Karpas-422 (cell line): ENCODE measurements around the gene PDXK. TPM values are rescaled to one million over a fixed set of nuclear protein-coding genes. Genes with fewer than 3 reads are reported as not detected.

Source experiments
- DNase-seq: peaks from one replicate; pipeline ENCODE4 v3.0.0-alpha.2; 2015
- H2AFZ ChIP-seq: fragments of 200-600 bp; sonication (generic); 2 replicates; pipeline ENCODE4 v1.6.1; 2014; ENCODE audit warnings: antibody characterized with exemption, low read length, mixed read lengths
- H3K27ac ChIP-seq: fragments of 200-600 bp; sonication (generic); 2 replicates; pipeline ENCODE4 v1.5.1; 2014; ENCODE audit warnings: mild to moderate bottlenecking, low read length, moderate library complexity
- H3K27me3 ChIP-seq: fragments of 200-600 bp; sonication (generic); 2 replicates; pipeline ENCODE4 v1.6.1; 2014; ENCODE audit warnings: low read length, mixed read lengths
- H3K36me3 ChIP-seq: fragments of 200-600 bp; sonication (generic); 2 replicates; pipeline ENCODE4 v1.6.1; 2014; ENCODE audit warnings: low read length, mixed read lengths; ENCODE audit not compliant: insufficient read depth
- H3K4me1 ChIP-seq: fragments of 200-600 bp; sonication (generic); 2 replicates; pipeline ENCODE4 v1.6.1; 2014; ENCODE audit warnings: mild to moderate bottlenecking, low read length, mixed read lengths
- H3K4me2 ChIP-seq: fragments of 200-600 bp; sonication (generic); 2 replicates; pipeline ENCODE4 v1.6.1; 2014; ENCODE audit warnings: low read length, low read depth, mild to moderate bottlenecking; ENCODE audit not compliant: poor library complexity, severe bottlenecking
- H3K4me3 ChIP-seq: fragments of 200-600 bp; sonication (generic); 2 replicates; pipeline ENCODE4 v1.5.1; 2014; ENCODE audit warnings: mild to moderate bottlenecking, antibody characterized with exemption, low read length, mixed read lengths
- H3K79me2 ChIP-seq: fragments of 200-600 bp; sonication (generic); 2 replicates; pipeline ENCODE4 v1.6.1; 2014; ENCODE audit warnings: mild to moderate bottlenecking, low read length, mixed read lengths
- H3K9ac ChIP-seq: fragments of 200-600 bp; sonication (generic); 2 replicates; pipeline ENCODE4 v1.6.0; 2014; ENCODE audit warnings: low read length
- H3K9me2 ChIP-seq: fragments of 200-600 bp; sonication (generic), shearing (Covaris generic); replicated peaks from 2 replicates; pipeline ENCODE4 v1.6.0; 2014; ENCODE audit warnings: mild to moderate bottlenecking, low read length, moderate library complexity; ENCODE audit not compliant: insufficient read depth
- H3K9me3 ChIP-seq: fragments of 300-700, 200-600 bp; sonication (generic); 2 replicates; pipeline ENCODE4 v1.6.1; 2014; ENCODE audit warnings: low read length, mixed read lengths
- H4K20me1 ChIP-seq: fragments of 200-600 bp; sonication (generic); 2 replicates; pipeline ENCODE4 v1.6.1; 2014; ENCODE audit warnings: mild to moderate bottlenecking, antibody characterized with exemption, low read length, low read depth; ENCODE audit not compliant: insufficient read depth
- total RNA-seq: library from RNA; depleted of rRNA; stranded (reverse); fragments of >200 nt; shearing (Covaris generic); gene quantifications from 2 replicates; pipeline ENCODE4 v1.2.3, GENCODE V29; 2014; ENCODE audit warnings: low replicate concordance

The PDXK gene
- total RNA-seq, 1 experiment from 2014 or later: 44.7 TPM

- Histone ChIP-seq H3K27me3 (no peaks in the 10 kb centered on the region), H3K27ac (no peak overlapping the region), H3K9me3 (no peaks in the 10 kb centered on the region), H3K4me2 (no peak overlapping the region), H3K4me3 (no peak overlapping the region), H3K36me3 (peaks cover 32% of the 10 kb centered on the region), H3K4me1 (no peaks in the 10 kb centered on the region), H2AFZ (no peak overlapping the region), H4K20me1 (peaks cover 9% of the 10 kb centered on the region; the same call in 1 of the 2 replicates), H3K9me2 (no peaks in the 10 kb centered on the region), H3K79me2 (peaks cover 12% of the 10 kb centered on the region; the same call in 1 of the 2 replicates), H3K9ac (no peak overlapping the region)
- DNase-seq: no peak
Measured at GRCh38 chr21:43797925-43798715, 79.2 kb downstream of the PDXK start.

- H3K9ac ChIP-seq: no peak overlapping the region
- H3K27me3 ChIP-seq: no peaks in the 10 kb centered on the region
- H3K9me3 ChIP-seq: no peaks in the 10 kb centered on the region
- no peaks in the 10 kb centered on the region for H3K9me2 ChIP-seq
- H3K4me2 ChIP-seq: no peak overlapping the region
- H3K36me3 ChIP-seq: peaks cover 24% of the 10 kb centered on the region
- H4K20me1 ChIP-seq: 0 out of 2 replicates have a peak, but pooled peaks cover 5% of the 10 kb centered on the region
- no peak overlapping the region for H3K27ac ChIP-seq
- DNase-seq: no peak
- H3K4me1 ChIP-seq: peaks cover 4% of the 10 kb centered on the region
- H3K4me3 ChIP-seq: no peak overlapping the region
- H2AFZ ChIP-seq: no peak overlapping the region
- H3K79me2 ChIP-seq: peaks cover 7% of the 10 kb centered on the region; the same call in 1 of the 2 replicates
Measured at GRCh38 chr21:43799301-43799840, 80.4 kb downstream of the PDXK start.

- H3K36me3 ChIP-seq: peaks cover 24% of the 10 kb centered on the region
- no peaks in the 10 kb centered on the region for H3K9me3 ChIP-seq
- peaks cover 2% of the 10 kb centered on the region; the same call in 1 of the 2 replicates for H3K79me2 ChIP-seq
- peaks cover 12% of the 10 kb centered on the region for H3K4me1 ChIP-seq
- H3K4me2 ChIP-seq: no peak overlapping the region
- H2AFZ ChIP-seq: no peak overlapping the region
- H3K27ac ChIP-seq: no peak overlapping the region
- no peaks in the 10 kb centered on the region for H3K27me3 ChIP-seq
- no peaks in the 10 kb centered on the region for H4K20me1 ChIP-seq
- no peak overlapping the region for H3K9ac ChIP-seq
- H3K9me2 ChIP-seq: no peaks in the 10 kb centered on the region
- no peak for DNase-seq
- H3K4me3 ChIP-seq: no peak overlapping the region
Measured at GRCh38 chr21:43800124-43800523, 81.2 kb downstream of the PDXK start.

- no peak overlapping the region for H3K4me2 ChIP-seq
- no peaks in the 10 kb centered on the region for H3K79me2 ChIP-seq
- H3K27me3 ChIP-seq: no peaks in the 10 kb centered on the region
- DNase-seq: no peak
- H3K4me1 ChIP-seq: peaks cover 16% of the 10 kb centered on the region
- H4K20me1 ChIP-seq: no peaks in the 10 kb centered on the region
- H3K9me3 ChIP-seq: no peaks in the 10 kb centered on the region
- H3K36me3 ChIP-seq: peaks cover 22% of the 10 kb centered on the region
- no peak overlapping the region for H3K9ac ChIP-seq
- H2AFZ ChIP-seq: no peak overlapping the region
- H3K27ac ChIP-seq: no peak overlapping the region
- no peak overlapping the region for H3K4me3 ChIP-seq
- no peaks in the 10 kb centered on the region for H3K9me2 ChIP-seq
Measured at GRCh38 chr21:43800566-43800965, 81.6 kb downstream of the PDXK start.

GRCh38 chr21:43801006-43801783 lies 82.3 kb downstream of the PDXK start:
- no peak for DNase-seq
- Histone ChIP-seq H3K4me2 (no peak overlapping the region), H3K9me3 (no peaks in the 10 kb centered on the region), H3K9ac (no peak overlapping the region), H3K4me3 (no peak overlapping the region), H2AFZ (no peak overlapping the region), H3K27me3 (no peaks in the 10 kb centered on the region), H4K20me1 (no peaks in the 10 kb centered on the region), H3K9me2 (no peaks in the 10 kb centered on the region), H3K27ac (no peak overlapping the region), H3K36me3 (peaks cover 24% of the 10 kb centered on the region), H3K4me1 (peaks cover 22% of the 10 kb centered on the region), H3K79me2 (no peaks in the 10 kb centered on the region)

GRCh38 chr21:43802713-43803313 lies 83.9 kb downstream of the PDXK start:
- Histone ChIP-seq H3K9me2 (no peaks in the 10 kb centered on the region), H3K27me3 (no peaks in the 10 kb centered on the region), H3K4me2 (no peak overlapping the region), H3K27ac (no peak overlapping the region), H2AFZ (no peak overlapping the region), H3K4me1 (peaks cover 38% of the 10 kb centered on the region), H3K79me2 (no peaks in the 10 kb centered on the region), H4K20me1 (no peaks in the 10 kb centered on the region), H3K36me3 (peaks cover 20% of the 10 kb centered on the region), H3K9ac (no peak overlapping the region), H3K4me3 (no peak overlapping the region), H3K9me3 (no peaks in the 10 kb centered on the region)
- DNase-seq: peak; percentile 39

- no peak overlapping the region for H3K4me3 ChIP-seq
- no peak overlapping the region for H3K4me2 ChIP-seq
- H3K9ac ChIP-seq: no peak overlapping the region
- no peaks in the 10 kb centered on the region for H3K27me3 ChIP-seq
- H3K9me2 ChIP-seq: no peaks in the 10 kb centered on the region
- H2AFZ ChIP-seq: no peak overlapping the region
- peaks cover 47% of the 10 kb centered on the region for H3K4me1 ChIP-seq
- DNase-seq: peak; percentile 40
- no peaks in the 10 kb centered on the region for H4K20me1 ChIP-seq
- H3K79me2 ChIP-seq: no peaks in the 10 kb centered on the region
- peaks cover 18% of the 10 kb centered on the region for H3K36me3 ChIP-seq
- H3K9me3 ChIP-seq: no peaks in the 10 kb centered on the region
- no peak overlapping the region for H3K27ac ChIP-seq
Measured at GRCh38 chr21:43803558-43804300, 84.8 kb downstream of the PDXK start.
